Endodermal cell (in vitro differentiated cells): ENCODE measurements around the gene CHAD. TPM values are rescaled to one million over a fixed set of nuclear protein-coding genes. Genes with fewer than 3 reads are reported as not detected.

Experiments used
- DNase-seq: peaks from one replicate; pipeline ENCODE4 v3.0.0-alpha.2; 2017
- H3K27ac ChIP-seq: 2 replicates; pipeline ENCODE4 v1.5.1; 2013; ENCODE audit warnings: mild to moderate bottlenecking, low read depth, low read length, moderate library complexity
- H3K27me3 ChIP-seq: 2 replicates; pipeline ENCODE4 v1.6.1; 2013; ENCODE audit warnings: mild to moderate bottlenecking, low read length, moderate library complexity; ENCODE audit not compliant: insufficient read depth, control insufficient read depth, poor library complexity, severe bottlenecking
- H3K36me3 ChIP-seq: 2 replicates; pipeline ENCODE4 v1.7.0; 2013; ENCODE audit warnings: mild to moderate bottlenecking, low read length, moderate library complexity; ENCODE audit not compliant: control insufficient read depth, insufficient read depth
- H3K4me1 ChIP-seq: one replicate; pipeline ENCODE4 v1.7.0; 2013; ENCODE audit warnings: low read length; ENCODE audit not compliant: control insufficient read depth, insufficient read depth
- H3K4me3 ChIP-seq: 2 replicates; pipeline ENCODE4 v1.5.1; 2013; ENCODE audit warnings: mild to moderate bottlenecking, low read length, moderate library complexity
- H3K9ac ChIP-seq: 2 replicates; pipeline ENCODE4 v1.6.1; 2013; ENCODE audit warnings: mild to moderate bottlenecking, low read length, moderate library complexity; ENCODE audit not compliant: poor library complexity, severe bottlenecking; ENCODE audit errors: extremely low read depth
- H3K9me3 ChIP-seq: 2 replicates; pipeline ENCODE4 v1.6.1; 2013; ENCODE audit warnings: mild to moderate bottlenecking, low read length, moderate library complexity; ENCODE audit not compliant: control insufficient read depth
- H3K27ac Mint-ChIP-seq: 2 replicates; pipeline ENCODE4 v1.8.0; 2020; ENCODE audit warnings: mixed read lengths
- H3K27me3 Mint-ChIP-seq: 2 replicates; pipeline ENCODE4 v1.8.0; 2021; ENCODE audit warnings: mild to moderate bottlenecking, mixed read lengths; ENCODE audit not compliant: insufficient read depth
- H3K36me3 Mint-ChIP-seq: 2 replicates; pipeline ENCODE4 v1.8.0; 2020; ENCODE audit warnings: low read depth, mixed read lengths
- H3K4me1 Mint-ChIP-seq: 2 replicates; pipeline ENCODE4 v1.8.0; 2020; ENCODE audit warnings: mixed read lengths
- H3K4me3 Mint-ChIP-seq: 2 replicates; pipeline ENCODE4 v1.8.0; 2020; ENCODE audit warnings: mild to moderate bottlenecking, moderate library complexity, mixed read lengths
- H3K9me3 Mint-ChIP-seq: 2 replicates; pipeline ENCODE4 v1.8.0; 2020; ENCODE audit warnings: mild to moderate bottlenecking, mixed read lengths
- CTCF ChIP-seq: fragments of 200-600 bp; sonication (generic); conservative IDR thresholded peaks from 2 replicates; pipeline ENCODE4 v1.5.0; 2021; ENCODE audit warnings: antibody characterized with exemption, mild to moderate bottlenecking
- WGBS, 2 experiments: methylation state at CpG; one replicate each; pipeline versions ENCODE4 v1.1.5 to v1.1.7; 2013; ENCODE audit warnings: missing lambda C conversion rate in 2 of 2, mixed read lengths in 1 of 2; ENCODE audit not compliant: insufficient coverage in 1 of 2, insufficient read length in 1 of 2; 5-methylcytosine and 5-hydroxymethylcytosine counted together
- total RNA-seq, 2 donors: library from RNA; stranded (reverse); fragmentation: NEBNext Ultra II Directional in 1 of 2; extraction: Animal tissue kit (Norgen Biotek cat#: 25700) in 1 of 2; gene quantifications; 2 replicates in 1 of 2; 3 replicates in 1 of 2; pipeline ENCODE4 v1.2.1, GENCODE V29; 2021

Gene CHAD
- total RNA-seq, 2 donors from 2014 or later: 0.15 TPM; not detected in 1

- peak; percentile 78 for TF ChIP-seq CTCF
- 61 to 69% methylated on average over 4 of the region's 5 CpGs for WGBS, 2 experiments
- no peak overlapping the region for H3K9ac ChIP-seq
- peaks cover 5% of the 10 kb centered on the region for H3K4me1 Mint-ChIP-seq
- H3K36me3 ChIP-seq: no peaks in the 10 kb centered on the region
- H3K27me3 Mint-ChIP-seq: peaks cover 13% of the 10 kb centered on the region
- DNase-seq: peak; percentile 79
- no peak overlapping the region for H3K27ac Mint-ChIP-seq
- no peak overlapping the region for H3K27ac ChIP-seq
- no peaks in the 10 kb centered on the region for H3K36me3 Mint-ChIP-seq
- no peak overlapping the region for H3K4me3 ChIP-seq
- peaks cover 8% of the 10 kb centered on the region for H3K27me3 ChIP-seq
- H3K9me3 Mint-ChIP-seq: no peaks in the 10 kb centered on the region
- no peaks in the 10 kb centered on the region for H3K4me1 ChIP-seq
- no peaks in the 10 kb centered on the region for H3K9me3 ChIP-seq
- H3K4me3 Mint-ChIP-seq: no peak overlapping the region
Observed at GRCh38 chr17:50501054-50501453, 32.4 kb upstream of the CHAD start.

- 93% methylated on average over 2 of the region's 2 CpGs for WGBS, 2 experiments
- Histone ChIP-seq H3K36me3 (no peaks in the 10 kb centered on the region), H3K27ac (no peak overlapping the region), H3K9me3 (no peaks in the 10 kb centered on the region), H3K4me3 (no peak overlapping the region), H3K9ac (no peak overlapping the region), H3K4me1 (no peaks in the 10 kb centered on the region), H3K27me3 (peaks cover 3% of the 10 kb centered on the region)
- no peaks in the 10 kb centered on the region for H3K9me3 Mint-ChIP-seq
- H3K4me3 Mint-ChIP-seq: no peak overlapping the region
- TF ChIP-seq CTCF: no peak
- H3K27me3 Mint-ChIP-seq: peaks cover 5% of the 10 kb centered on the region
- no peak overlapping the region for H3K27ac Mint-ChIP-seq
- no peak for DNase-seq
- H3K36me3 Mint-ChIP-seq: no peaks in the 10 kb centered on the region
- H3K4me1 Mint-ChIP-seq: peaks cover 5% of the 10 kb centered on the region
Observed at GRCh38 chr17:50499721-50500120, 31.0 kb upstream of the CHAD start.

GRCh38 chr17:50499270-50499669, 30.6 kb upstream of the CHAD start:
- H3K9me3 Mint-ChIP-seq: no peaks in the 10 kb centered on the region
- H3K27ac Mint-ChIP-seq: no peak overlapping the region
- Histone ChIP-seq H3K4me1 (no peaks in the 10 kb centered on the region), H3K27me3 (no peaks in the 10 kb centered on the region), H3K4me3 (no peak overlapping the region), H3K9me3 (no peaks in the 10 kb centered on the region), H3K27ac (no peak overlapping the region), H3K9ac (no peak overlapping the region), H3K36me3 (no peaks in the 10 kb centered on the region)
- H3K4me3 Mint-ChIP-seq: no peak overlapping the region
- no peaks in the 10 kb centered on the region for H3K36me3 Mint-ChIP-seq
- DNase-seq: no peak
- H3K4me1 Mint-ChIP-seq: peaks cover 5% of the 10 kb centered on the region
- no peak for TF ChIP-seq CTCF
- peaks cover 4% of the 10 kb centered on the region for H3K27me3 Mint-ChIP-seq
